Measurements from ENCODE around the gene TNKS1BP1. TPM values are rescaled to one million over a fixed set of nuclear protein-coding genes. Genes with fewer than 3 reads are reported as not detected.

Gene TNKS1BP1
- total and polyA plus RNA-seq, 9 of the 15 experiments (the other 6 are each of a cell fraction or from before 2014, with no cell fraction given) = 1.1 to 47.2 (median 10.9) TPM

DNA sequence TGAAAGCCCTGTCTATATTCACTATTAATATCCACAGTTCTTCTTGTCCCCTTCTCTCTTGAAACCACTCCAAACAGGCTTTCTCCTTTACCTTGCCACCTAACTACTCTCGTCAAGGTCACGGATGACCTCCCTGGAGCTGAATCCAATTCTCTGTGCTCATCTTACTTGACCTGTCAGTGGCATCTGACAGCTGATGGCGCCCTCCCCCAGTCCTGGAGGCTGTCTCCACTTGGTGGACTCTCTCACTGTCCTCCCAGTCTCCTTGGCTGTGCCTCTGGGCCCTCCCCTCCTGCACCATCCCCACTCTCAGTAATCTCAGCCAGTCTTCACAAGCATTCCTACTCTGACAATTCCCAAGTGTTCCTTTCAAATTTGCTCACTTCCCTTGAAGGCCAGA lies 8.7 kb downstream of the TNKS1BP1 start (continued):
- TF ChIP-seq FIP1L1 (IDR thresholded peaks at IDR 0.05; ENCODE audit: low read depth, low read length, poor library complexity, severe bottlenecking) (no peak), MCM7 (IDR thresholded peaks at IDR 0.05) (no peak), HCFC1 (IDR thresholded peaks at IDR 0.05; ENCODE audit: low read depth, low read length) (no peak), EHMT2 (IDR thresholded peaks at IDR 0.05) (no peak), CC2D1A (IDR thresholded peaks at IDR 0.05) (no peak), ZNF197 (CRISPR knock-in tag; IDR thresholded peaks at IDR 0.05; ENCODE audit: low read depth) (no peak), ZBTB17 (CRISPR knock-in tag; IDR thresholded peaks at IDR 0.05) (peak; percentile 94), RUNX1 (IDR thresholded peaks at IDR 0.05; ENCODE audit: low read depth) (no peak), ZBTB8A (IDR thresholded peaks at IDR 0.05; ENCODE audit: partially characterized antibody) (no peak), ESRRA (IDR thresholded peaks at IDR 0.05; ENCODE audit: borderline replicate concordance, low read depth) (peak; percentile 88)
- TF ChIP-seq, protein P1, sequence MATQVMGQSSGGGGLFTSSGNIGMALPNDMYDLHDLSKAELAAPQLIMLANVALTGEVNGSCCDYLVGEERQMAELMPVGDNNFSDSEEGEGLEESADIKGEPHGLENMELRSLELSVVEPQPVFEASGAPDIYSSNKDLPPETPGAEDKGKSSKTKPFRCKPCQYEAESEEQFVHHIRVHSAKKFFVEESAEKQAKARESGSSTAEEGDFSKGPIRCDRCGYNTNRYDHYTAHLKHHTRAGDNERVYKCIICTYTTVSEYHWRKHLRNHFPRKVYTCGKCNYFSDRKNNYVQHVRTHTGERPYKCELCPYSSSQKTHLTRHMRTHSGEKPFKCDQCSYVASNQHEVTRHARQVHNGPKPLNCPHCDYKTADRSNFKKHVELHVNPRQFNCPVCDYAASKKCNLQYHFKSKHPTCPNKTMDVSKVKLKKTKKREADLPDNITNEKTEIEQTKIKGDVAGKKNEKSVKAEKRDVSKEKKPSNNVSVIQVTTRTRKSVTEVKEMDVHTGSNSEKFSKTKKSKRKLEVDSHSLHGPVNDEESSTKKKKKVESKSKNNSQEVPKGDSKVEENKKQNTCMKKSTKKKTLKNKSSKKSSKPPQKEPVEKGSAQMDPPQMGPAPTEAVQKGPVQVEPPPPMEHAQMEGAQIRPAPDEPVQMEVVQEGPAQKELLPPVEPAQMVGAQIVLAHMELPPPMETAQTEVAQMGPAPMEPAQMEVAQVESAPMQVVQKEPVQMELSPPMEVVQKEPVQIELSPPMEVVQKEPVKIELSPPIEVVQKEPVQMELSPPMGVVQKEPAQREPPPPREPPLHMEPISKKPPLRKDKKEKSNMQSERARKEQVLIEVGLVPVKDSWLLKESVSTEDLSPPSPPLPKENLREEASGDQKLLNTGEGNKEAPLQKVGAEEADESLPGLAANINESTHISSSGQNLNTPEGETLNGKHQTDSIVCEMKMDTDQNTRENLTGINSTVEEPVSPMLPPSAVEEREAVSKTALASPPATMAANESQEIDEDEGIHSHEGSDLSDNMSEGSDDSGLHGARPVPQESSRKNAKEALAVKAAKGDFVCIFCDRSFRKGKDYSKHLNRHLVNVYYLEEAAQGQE (IDR thresholded peaks at IDR 0.05; ENCODE audit: borderline replicate concordance) = peak; percentile 43; the same call in 1 of the 2 replicates
- TF ChIP-seq, protein P1 (CRISPR knock-in tag; IDR thresholded peaks at IDR 0.05; ENCODE audit: low read depth) = no peak
- TF ChIP-seq, protein P2, sequence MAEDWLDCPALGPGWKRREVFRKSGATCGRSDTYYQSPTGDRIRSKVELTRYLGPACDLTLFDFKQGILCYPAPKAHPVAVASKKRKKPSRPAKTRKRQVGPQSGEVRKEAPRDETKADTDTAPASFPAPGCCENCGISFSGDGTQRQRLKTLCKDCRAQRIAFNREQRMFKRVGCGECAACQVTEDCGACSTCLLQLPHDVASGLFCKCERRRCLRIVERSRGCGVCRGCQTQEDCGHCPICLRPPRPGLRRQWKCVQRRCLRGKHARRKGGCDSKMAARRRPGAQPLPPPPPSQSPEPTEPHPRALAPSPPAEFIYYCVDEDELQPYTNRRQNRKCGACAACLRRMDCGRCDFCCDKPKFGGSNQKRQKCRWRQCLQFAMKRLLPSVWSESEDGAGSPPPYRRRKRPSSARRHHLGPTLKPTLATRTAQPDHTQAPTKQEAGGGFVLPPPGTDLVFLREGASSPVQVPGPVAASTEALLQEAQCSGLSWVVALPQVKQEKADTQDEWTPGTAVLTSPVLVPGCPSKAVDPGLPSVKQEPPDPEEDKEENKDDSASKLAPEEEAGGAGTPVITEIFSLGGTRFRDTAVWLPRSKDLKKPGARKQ (CRISPR knock-in tag; IDR thresholded peaks at IDR 0.05) = no peak
- TF ChIP-seq, protein P3, sequence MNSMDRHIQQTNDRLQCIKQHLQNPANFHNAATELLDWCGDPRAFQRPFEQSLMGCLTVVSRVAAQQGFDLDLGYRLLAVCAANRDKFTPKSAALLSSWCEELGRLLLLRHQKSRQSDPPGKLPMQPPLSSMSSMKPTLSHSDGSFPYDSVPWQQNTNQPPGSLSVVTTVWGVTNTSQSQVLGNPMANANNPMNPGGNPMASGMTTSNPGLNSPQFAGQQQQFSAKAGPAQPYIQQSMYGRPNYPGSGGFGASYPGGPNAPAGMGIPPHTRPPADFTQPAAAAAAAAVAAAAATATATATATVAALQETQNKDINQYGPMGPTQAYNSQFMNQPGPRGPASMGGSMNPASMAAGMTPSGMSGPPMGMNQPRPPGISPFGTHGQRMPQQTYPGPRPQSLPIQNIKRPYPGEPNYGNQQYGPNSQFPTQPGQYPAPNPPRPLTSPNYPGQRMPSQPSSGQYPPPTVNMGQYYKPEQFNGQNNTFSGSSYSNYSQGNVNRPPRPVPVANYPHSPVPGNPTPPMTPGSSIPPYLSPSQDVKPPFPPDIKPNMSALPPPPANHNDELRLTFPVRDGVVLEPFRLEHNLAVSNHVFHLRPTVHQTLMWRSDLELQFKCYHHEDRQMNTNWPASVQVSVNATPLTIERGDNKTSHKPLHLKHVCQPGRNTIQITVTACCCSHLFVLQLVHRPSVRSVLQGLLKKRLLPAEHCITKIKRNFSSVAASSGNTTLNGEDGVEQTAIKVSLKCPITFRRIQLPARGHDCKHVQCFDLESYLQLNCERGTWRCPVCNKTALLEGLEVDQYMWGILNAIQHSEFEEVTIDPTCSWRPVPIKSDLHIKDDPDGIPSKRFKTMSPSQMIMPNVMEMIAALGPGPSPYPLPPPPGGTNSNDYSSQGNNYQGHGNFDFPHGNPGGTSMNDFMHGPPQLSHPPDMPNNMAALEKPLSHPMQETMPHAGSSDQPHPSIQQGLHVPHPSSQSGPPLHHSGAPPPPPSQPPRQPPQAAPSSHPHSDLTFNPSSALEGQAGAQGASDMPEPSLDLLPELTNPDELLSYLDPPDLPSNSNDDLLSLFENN (IDR thresholded peaks at IDR 0.05; ENCODE audit: low read depth in 2 of 2, low read length in 2 of 2) = 0 out of 4 replicates have a peak, but pooled peaks of 1 of the 2 experiments have one; percentile 41
- TF ChIP-seq, protein P4, sequence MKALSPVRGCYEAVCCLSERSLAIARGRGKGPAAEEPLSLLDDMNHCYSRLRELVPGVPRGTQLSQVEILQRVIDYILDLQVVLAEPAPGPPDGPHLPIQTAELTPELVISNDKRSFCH (CRISPR knock-in tag; IDR thresholded peaks at IDR 0.05) = no peak
- TF ChIP-seq, protein P4 (tag; IDR thresholded peaks at IDR 0.05) = no peak

Data from K562 (cell line).